ENCODE data around the gene CARMIL1.

CARMIL1 gene

DNA sequence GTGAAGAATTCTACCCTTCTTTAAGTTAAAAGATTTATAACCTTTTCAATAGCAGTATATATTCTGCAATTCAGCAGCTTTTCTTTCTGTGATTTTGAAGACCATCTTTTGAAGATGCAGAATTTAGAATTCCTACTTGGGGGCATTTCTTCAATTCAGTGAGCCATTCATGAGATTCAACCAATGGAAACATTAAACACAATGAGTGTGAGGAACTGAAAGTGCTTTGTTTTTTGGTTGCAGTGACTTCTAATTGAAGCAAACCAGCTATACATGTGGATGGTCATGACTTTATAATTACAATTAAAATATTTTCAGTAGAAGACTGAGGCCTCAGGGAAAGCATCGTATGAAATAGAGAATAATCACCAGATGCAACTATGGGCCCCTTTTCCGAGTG, 108.3 kb downstream of the CARMIL1 start:
- H3K4me3 ChIP-seq (ENCODE audit: control insufficient read depth, low read depth, low read length), result no peak overlapping the region
- TF ChIP-seq, protein P1, sequence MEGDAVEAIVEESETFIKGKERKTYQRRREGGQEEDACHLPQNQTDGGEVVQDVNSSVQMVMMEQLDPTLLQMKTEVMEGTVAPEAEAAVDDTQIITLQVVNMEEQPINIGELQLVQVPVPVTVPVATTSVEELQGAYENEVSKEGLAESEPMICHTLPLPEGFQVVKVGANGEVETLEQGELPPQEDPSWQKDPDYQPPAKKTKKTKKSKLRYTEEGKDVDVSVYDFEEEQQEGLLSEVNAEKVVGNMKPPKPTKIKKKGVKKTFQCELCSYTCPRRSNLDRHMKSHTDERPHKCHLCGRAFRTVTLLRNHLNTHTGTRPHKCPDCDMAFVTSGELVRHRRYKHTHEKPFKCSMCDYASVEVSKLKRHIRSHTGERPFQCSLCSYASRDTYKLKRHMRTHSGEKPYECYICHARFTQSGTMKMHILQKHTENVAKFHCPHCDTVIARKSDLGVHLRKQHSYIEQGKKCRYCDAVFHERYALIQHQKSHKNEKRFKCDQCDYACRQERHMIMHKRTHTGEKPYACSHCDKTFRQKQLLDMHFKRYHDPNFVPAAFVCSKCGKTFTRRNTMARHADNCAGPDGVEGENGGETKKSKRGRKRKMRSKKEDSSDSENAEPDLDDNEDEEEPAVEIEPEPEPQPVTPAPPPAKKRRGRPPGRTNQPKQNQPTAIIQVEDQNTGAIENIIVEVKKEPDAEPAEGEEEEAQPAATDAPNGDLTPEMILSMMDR (IDR thresholded peaks at IDR 0.05; ENCODE audit: control insufficient read depth, insufficient read depth, low read depth, low read length, missing control alignments), result no peak
- DNase-seq (ENCODE audit: low read depth), result no peak

DNA sequence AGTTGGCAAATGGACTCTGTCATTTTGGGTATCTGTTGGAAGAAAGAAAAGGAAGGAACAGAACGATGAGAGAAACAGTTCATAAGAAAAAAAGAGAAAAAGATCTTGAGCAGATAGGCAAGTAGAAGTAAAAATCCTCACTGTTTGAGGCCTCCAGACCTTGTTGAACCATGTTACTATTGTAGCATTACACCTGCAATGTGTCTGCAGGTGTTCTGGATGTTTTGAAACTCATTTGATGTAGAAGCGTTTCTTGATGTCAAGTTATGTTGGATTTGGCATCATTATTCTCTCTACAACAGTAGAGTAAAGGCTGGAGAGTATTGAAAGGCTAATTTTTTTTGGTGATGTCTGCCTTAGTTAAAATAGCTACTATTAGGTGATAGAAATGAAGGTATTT, 108.7 kb downstream of the CARMIL1 start:
- TF ChIP-seq, protein P1 (IDR thresholded peaks at IDR 0.05; ENCODE audit: control insufficient read depth, insufficient read depth, low read depth, low read length, missing control alignments), result no peak
- no peak for DNase-seq (ENCODE audit: low read depth)
- no peak overlapping the region for H3K4me3 ChIP-seq (ENCODE audit: control insufficient read depth, low read depth, low read length)

DNA sequence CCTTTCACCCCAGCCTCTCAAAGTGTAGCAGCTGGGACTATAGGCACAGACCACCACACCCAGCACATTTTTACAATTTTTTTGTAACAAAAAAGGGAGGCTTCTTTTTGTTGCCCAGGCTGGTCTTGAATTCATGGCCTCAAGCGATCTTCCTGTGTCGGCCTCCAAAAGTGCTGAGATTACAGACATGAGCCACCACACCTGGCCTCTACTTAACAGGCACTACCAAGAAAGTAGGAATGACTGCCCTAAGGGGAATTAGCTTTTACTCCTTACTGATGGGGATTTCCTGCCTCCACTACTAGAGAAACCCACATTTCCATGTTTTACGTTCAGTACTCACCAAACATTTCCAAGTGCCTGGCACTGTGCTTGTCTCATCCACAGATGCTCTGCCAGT, 109.6 kb downstream of the CARMIL1 start:
- no peak overlapping the region for H3K4me3 ChIP-seq (ENCODE audit: control insufficient read depth, low read depth, low read length)
- TF ChIP-seq, protein P1 (IDR thresholded peaks at IDR 0.05; ENCODE audit: control insufficient read depth, insufficient read depth, low read depth, low read length, missing control alignments), result no peak
- DNase-seq (ENCODE audit: low read depth), result no peak

DNA sequence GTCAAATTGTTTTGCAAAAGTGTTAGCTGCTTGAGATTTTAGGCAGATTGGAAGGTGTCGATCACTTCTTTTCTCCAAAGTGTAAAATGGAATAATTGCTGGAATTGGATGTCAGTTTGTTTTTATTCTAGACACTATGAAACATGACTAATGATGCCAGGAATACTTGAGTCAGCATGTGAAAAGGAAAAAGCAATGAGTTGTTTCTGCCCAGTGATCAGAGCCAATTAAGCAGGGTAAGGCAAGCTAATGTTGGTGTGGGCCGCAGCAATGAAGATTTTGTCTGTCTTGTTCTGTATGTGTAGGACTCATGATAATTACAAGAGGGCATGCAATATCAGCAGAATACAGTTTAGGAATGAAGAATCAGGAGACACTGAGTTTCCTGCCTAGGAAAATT, 110.3 kb downstream of the CARMIL1 start:
- DNase-seq (ENCODE audit: low read depth), result peak; percentile 28
- H3K4me3 ChIP-seq (ENCODE audit: control insufficient read depth, low read depth, low read length), result no peak overlapping the region
- TF ChIP-seq, protein P1 (IDR thresholded peaks at IDR 0.05; ENCODE audit: control insufficient read depth, insufficient read depth, low read depth, low read length, missing control alignments), result no peak

DNA sequence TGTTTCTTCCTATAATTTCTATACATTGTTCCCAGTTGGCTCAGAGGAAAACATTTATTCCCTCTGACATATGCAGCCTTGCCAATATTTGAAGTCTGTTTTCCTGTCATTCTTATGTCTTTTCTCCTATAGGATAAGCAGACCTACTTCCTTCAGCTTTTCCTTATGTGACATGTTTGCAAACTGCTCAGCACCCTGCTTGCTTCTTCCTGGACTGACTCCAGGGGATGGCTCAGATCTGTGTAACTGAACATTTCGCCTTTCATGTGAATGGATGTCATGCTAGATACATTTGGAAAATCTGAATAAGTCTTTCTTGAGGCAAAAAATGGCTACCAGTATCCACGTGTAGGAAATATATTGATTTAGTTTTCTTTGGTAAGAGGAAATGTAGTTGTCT, 113.2 kb downstream of the CARMIL1 start:
- no peak overlapping the region for H3K4me3 ChIP-seq (ENCODE audit: control insufficient read depth, low read depth, low read length)
- TF ChIP-seq, protein P1 (IDR thresholded peaks at IDR 0.05; ENCODE audit: control insufficient read depth, insufficient read depth, low read depth, low read length, missing control alignments), result no peak
- no peak for DNase-seq (ENCODE audit: low read depth)

DNA sequence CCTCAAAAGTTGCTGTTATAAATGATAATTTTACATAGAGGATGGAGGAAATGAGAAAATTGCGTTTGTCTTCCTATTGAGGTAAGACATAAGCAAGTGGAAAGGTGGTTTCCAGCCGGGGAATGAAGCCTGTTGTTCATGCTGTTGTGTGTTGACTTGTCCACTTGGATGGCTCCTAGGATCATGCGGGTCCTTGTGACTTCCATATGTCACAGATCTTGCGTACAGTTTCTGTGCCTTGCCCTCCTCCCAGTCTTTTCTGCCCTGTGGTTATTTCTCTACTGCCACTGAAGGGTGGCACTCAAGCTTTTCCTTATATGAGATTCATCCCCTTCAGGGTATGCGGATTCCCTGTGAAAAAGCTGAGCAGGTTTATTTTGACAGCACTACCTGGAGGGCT, 116.6 kb downstream of the CARMIL1 start:
- H3K4me3 ChIP-seq (ENCODE audit: control insufficient read depth, low read depth, low read length), result no peak overlapping the region
- DNase-seq (ENCODE audit: low read depth), result no peak
- TF ChIP-seq, protein P1 (IDR thresholded peaks at IDR 0.05; ENCODE audit: control insufficient read depth, insufficient read depth, low read depth, low read length, missing control alignments), result no peak

DNA sequence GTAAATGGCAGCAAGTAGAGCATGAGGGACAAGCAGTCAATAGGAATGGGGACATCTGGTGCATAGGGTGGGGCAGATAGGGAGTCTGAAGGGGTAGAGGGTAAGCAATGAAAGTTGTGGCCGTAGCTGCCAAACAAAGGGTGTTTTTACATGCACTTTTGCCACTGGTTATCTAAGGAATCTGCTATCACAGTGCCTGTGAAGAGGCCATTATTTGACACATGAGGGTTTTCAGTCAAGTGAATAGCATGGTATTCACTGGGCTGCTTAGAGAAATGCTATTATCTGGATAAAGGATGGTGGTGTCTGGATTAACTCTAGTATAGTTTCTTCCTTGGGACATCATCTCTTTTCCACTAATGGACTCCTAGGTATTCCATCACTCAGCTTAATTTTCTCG, 118.2 kb downstream of the CARMIL1 start:
- no peak for DNase-seq (ENCODE audit: low read depth)
- H3K4me3 ChIP-seq (ENCODE audit: control insufficient read depth, low read depth, low read length), result no peak overlapping the region
- TF ChIP-seq, protein P1 (IDR thresholded peaks at IDR 0.05; ENCODE audit: control insufficient read depth, insufficient read depth, low read depth, low read length, missing control alignments), result no peak

Data from AG09309 (cell line).